GM06990 (cell line): ENCODE measurements around the gene CYP8B1.

Experiments used
- DNase-seq: peaks from one replicate; pipeline ENCODE4 v3.0.0-alpha.2; 2011; ENCODE audit not compliant: insufficient read length; ENCODE audit errors: extremely low read depth
- H3K27me3 ChIP-seq: replicated peaks from 2 replicates; pipeline ENCODE4 v1.6.0; 2011; ENCODE audit warnings: low read length; ENCODE audit not compliant: control insufficient read depth, insufficient read depth
- H3K36me3 ChIP-seq: 2 replicates; pipeline ENCODE4 v1.5.1; 2011; ENCODE audit warnings: low read length; ENCODE audit not compliant: control insufficient read depth, insufficient read depth
- H3K4me3 ChIP-seq: replicated peaks from 2 replicates; pipeline ENCODE4 v1.5.1; 2011; ENCODE audit warnings: low read depth, mild to moderate bottlenecking, control low read depth, low read length
- TF ChIP-seq, protein P1 (sequence below): IDR thresholded peaks from 2 replicates; pipeline ENCODE4 v1.5.1; 2011; ENCODE audit warnings: low read length, control low read depth, mild to moderate bottlenecking, inconsistent platforms; ENCODE audit not compliant: insufficient read depth, poor library complexity, severe bottlenecking

The CYP8B1 gene

DNA sequence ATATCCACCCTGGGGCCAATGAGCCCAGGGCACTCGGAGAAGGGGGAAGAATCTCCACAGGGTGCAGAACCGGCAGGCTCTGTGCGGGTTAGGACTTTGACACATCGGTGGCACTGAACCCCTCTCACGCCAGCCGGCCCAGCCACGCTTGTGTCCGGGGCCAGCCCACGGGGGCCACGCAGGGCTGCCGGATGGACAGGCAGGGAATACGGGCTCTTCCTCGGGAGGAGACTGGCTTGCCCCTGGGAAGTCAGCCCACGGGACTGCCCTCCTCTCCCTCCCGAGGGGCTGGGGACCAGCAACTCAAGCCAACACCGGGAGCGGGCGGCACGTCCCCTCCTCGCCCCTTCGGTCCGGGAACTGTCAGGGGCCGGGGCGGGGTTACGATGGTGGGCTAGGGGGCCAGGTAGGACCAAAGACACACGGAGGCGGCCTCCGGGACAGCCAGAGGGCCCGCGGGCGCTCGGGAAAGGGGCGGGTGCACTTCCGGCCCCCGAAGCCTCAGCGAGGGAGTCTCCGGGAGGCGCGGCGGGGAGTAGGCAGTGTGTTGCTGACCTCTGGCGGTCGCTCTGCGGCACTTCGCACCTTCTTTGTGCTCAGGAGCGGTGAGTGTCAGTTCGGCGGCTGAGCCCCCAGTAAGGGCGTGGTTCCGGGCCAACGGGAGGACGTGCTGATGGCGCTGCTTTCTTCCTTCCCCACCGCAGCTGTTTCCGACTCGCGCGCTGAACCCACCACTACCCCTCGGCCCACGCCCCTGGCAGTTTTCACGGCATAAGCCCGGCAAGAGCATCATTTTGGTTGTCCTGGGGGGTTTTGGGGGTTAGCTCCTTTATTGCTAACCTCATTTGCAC, 5.1 kb upstream of the CYP8B1 start:
- TF ChIP-seq, protein P1, sequence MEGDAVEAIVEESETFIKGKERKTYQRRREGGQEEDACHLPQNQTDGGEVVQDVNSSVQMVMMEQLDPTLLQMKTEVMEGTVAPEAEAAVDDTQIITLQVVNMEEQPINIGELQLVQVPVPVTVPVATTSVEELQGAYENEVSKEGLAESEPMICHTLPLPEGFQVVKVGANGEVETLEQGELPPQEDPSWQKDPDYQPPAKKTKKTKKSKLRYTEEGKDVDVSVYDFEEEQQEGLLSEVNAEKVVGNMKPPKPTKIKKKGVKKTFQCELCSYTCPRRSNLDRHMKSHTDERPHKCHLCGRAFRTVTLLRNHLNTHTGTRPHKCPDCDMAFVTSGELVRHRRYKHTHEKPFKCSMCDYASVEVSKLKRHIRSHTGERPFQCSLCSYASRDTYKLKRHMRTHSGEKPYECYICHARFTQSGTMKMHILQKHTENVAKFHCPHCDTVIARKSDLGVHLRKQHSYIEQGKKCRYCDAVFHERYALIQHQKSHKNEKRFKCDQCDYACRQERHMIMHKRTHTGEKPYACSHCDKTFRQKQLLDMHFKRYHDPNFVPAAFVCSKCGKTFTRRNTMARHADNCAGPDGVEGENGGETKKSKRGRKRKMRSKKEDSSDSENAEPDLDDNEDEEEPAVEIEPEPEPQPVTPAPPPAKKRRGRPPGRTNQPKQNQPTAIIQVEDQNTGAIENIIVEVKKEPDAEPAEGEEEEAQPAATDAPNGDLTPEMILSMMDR = peak; percentile 91
- H3K4me3 ChIP-seq = peak overlapping the region; percentile 66
- H3K36me3 ChIP-seq = no peaks in the 10 kb centered on the region
- no peaks in the 10 kb centered on the region for H3K27me3 ChIP-seq
- peak; percentile 84 for DNase-seq

DNA sequence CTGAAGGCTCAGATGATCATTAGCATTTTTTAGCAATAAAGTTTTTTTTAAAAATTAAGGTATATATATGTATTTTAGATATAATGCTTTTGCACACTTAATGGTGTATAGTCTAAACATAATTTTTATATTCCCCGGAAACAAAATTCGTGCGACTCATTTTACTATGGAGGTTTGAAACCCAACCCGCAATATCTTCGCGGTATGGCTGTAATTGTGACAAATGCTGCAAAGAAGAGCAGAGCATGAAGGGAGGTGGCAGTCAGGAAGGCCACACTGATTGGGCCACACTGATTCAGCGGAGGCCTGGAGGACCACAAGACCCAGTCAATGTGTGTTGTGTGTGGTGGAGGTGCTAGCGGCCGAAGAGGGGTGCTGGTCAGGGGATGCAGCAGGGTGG, 4.5 kb upstream of the CYP8B1 start:
- TF ChIP-seq, protein P1 = no peak
- no peak for DNase-seq
- Histone ChIP-seq H3K36me3 (no peaks in the 10 kb centered on the region), H3K4me3 (no peak overlapping the region), H3K27me3 (no peaks in the 10 kb centered on the region)

DNA sequence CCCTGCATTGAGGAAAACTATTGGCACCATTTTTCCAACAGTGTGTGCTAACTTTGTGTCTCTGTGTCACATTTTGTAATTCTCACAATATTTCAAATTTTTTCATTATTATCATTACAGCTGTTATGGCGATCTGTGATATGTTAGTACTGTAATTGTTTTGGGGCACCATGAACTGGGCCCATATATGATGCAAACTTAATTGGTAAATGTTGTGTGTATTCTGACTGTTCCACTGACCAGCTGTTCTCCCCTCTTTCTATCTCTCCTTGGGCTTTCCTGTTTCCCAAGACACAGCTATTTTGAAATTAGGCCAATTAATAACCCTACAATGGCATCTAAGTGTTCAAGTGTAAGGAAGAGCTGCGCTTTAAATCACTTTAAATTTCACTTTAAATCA, 2.2 kb upstream of the CYP8B1 start:
- H3K36me3 ChIP-seq = no peaks in the 10 kb centered on the region
- TF ChIP-seq, protein P1 = no peak
- DNase-seq = no peak
- no peak overlapping the region for H3K4me3 ChIP-seq
- no peaks in the 10 kb centered on the region for H3K27me3 ChIP-seq

DNA sequence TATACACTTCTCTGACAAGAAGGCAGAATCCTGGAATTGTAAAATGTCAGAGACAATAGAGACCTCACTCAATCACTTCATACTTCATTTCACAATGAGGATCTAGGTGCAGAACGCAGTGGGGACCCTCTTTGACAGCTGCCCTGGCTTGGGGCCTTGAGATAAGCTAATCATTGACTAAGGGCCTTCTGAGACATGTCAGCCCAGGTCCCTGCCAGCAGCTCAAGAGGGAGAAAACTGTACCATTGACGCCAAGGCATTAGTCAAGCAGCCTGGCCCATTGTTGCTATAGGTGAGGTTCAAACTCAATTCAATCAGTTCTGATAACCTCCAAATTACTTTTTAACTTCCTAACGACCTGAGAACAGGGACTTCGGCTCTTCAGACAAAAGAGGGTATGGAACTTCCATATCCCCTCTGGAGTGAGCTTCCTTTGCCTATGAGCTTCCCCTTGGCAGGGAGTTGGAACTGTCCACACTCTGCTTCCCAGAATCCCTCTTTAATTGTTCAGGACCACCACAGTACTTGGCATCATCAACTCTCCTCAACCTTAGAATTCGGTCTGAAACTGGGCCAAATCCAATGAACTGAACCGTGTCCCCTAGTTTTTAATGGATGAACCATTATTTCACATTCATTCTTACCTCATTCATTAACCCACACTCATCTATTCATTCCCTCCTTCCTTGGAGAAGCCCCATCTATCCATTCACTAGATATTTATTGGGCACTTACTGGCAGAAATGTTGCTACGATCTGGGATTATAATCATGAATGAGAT, 1.5 kb upstream of the CYP8B1 start:
- TF ChIP-seq, protein P1 = no peak
- DNase-seq = no peak
- Histone ChIP-seq H3K36me3 (no peaks in the 10 kb centered on the region), H3K27me3 (no peaks in the 10 kb centered on the region), H3K4me3 (no peak overlapping the region)

DNA sequence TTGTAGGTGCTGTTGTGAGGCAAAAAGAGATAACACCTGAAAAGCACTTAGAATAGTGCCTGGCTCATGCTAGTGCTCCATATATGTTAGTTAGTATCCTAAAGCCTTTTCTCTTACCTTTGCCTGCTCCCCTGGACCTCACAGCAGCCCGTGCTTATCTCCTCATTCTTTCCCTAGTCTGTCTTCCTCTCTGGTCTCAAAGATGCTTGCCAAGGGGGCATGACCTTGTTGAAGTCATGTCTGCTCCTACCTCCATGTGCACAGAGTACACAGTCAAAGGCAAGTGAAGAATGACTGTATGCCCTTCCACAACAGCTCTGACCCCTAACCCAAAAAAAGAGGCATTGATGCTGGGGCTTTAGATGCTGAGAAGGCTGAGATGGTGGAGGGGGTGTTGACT, 722 bp upstream of the CYP8B1 start:
- Histone ChIP-seq H3K4me3 (no peak overlapping the region), H3K36me3 (no peaks in the 10 kb centered on the region), H3K27me3 (no peaks in the 10 kb centered on the region)
- no peak for DNase-seq
- TF ChIP-seq, protein P1 = no peak
